ENCODE results near the gene VEGFD.

Gene VEGFD

GRCh38 chrX:15299941-15300851 is 84.0 kb downstream of the VEGFD start:
- no peak for DNase-seq

GRCh38 chrX:15298780-15299179 is 85.4 kb downstream of the VEGFD start:
- no peak for DNase-seq

- DNase-seq = no peak
Measured at GRCh38 chrX:15298201-15298600, 86.0 kb downstream of the VEGFD start.

Measured in CD4-positive, alpha-beta T cell treated with Interferon gamma for 1 hour (primary cell).